Measurements from ENCODE around the gene PIP4P1. TPM values are rescaled to one million over a fixed set of nuclear protein-coding genes. Genes with fewer than 3 reads are reported as not detected.
"Not testable (repeated sequence)": the region's sequence is repeated elsewhere in the genome, so short reads cannot be mapped to it uniquely, and the experiment has no call there.

The PIP4P1 gene
- total and polyA plus RNA-seq, 2 experiments from 2014 or later, result 20.9 to 26.4 TPM

DNA sequence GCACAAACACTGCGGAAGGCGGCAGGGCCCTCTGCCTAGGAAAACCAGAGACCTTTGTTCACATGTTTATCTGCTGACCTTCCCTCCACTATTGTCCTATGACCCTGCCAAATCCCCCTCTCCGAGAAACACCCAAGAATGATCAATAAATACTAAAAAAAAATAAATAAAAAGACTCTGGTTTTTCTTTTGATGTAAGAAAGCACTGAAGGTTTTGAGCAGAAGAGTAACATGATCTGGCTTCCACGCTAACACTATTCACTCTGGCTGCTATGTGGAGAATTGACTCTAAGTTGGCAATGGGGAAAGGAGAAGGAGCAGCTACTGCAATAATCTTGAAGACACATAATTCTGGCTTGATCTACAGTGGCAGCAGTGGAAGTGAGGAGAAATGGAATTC lies 17.6 kb downstream of the PIP4P1 start:
- not testable (repeated sequence) for H3K27ac Mint-ChIP-seq; H3K79me2 ChIP-seq (replicated peaks; ENCODE audit: insufficient read depth); H3K36me3 Mint-ChIP-seq (ENCODE audit: low read depth); H3K9me3 Mint-ChIP-seq; H3K4me1 Mint-ChIP-seq; H3K4me3 ChIP-seq; H4K20me1 ChIP-seq (replicated peaks; ENCODE audit: insufficient read depth); H3K4me3 Mint-ChIP-seq; H3K27me3 ChIP-seq (ENCODE audit: insufficient read depth); H3K27ac ChIP-seq (ENCODE audit: low read depth); ATAC-seq; DNase-seq (ENCODE audit: low spot score); H2AFZ ChIP-seq; H3K4me1 ChIP-seq (ENCODE audit: insufficient read depth); H3K27me3 Mint-ChIP-seq (ENCODE audit: insufficient read depth, low read depth, poor library complexity); H3K4me2 ChIP-seq; H3F3A ChIP-seq (replicated peaks; ENCODE audit: low read depth)
- Histone ChIP-seq H3K9me2 (ENCODE audit: insufficient read depth) (0 out of 2 replicates have a peak, but pooled peaks cover 11% of the 10 kb centered on the region), H3K36me3 (ENCODE audit: insufficient read depth) (peaks cover 29% of the 10 kb centered on the region)

DNA sequence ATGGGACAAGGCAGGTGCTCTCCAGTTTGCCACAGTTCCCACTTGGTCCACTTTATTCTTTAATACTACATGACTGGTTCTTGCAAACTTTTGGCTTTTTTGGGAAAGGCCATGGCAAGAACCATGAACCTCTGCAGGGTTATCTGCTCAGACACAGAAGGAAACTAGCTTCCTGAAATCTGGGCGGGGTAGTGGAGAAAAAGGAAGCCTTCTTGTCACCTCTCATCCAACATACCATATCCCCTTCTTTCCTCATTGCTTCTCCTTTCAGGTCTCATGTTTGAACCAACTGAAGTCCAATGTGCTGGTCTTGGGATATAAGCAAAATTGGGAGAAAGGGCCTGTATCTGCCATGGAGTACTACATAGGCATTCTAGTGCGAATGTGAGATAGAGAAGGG lies 19.8 kb downstream of the PIP4P1 start:
- no peak overlapping the region for H3K4me2 ChIP-seq
- Mint-ChIP-seq H3K27ac (no peak overlapping the region), H3K9me3 (peaks cover 4% of the 10 kb centered on the region; the same call in 2 of the 3 replicates), H3K36me3 (ENCODE audit: low read depth) (peaks cover 7% of the 10 kb centered on the region; the same call in 2 of the 3 replicates), H3K4me1 (0 out of 3 replicates have a peak, but pooled peaks cover 3% of the 10 kb centered on the region), H3K4me3 (no peak overlapping the region), H3K27me3 (ENCODE audit: insufficient read depth, low read depth, poor library complexity) (peaks cover 5% of the 10 kb centered on the region)
- H3K27me3 ChIP-seq (ENCODE audit: insufficient read depth), result peaks cover 3% of the 10 kb centered on the region; the same call in 1 of the 2 replicates
- no peaks in the 10 kb centered on the region for H3K4me1 ChIP-seq (ENCODE audit: insufficient read depth)
- no peak overlapping the region for H2AFZ ChIP-seq
- no peak overlapping the region for H3K27ac ChIP-seq (ENCODE audit: low read depth)
- H3K9me2 ChIP-seq (ENCODE audit: insufficient read depth), result 0 out of 2 replicates have a peak, but pooled peaks cover 9% of the 10 kb centered on the region
- H4K20me1 ChIP-seq (replicated peaks; ENCODE audit: insufficient read depth), result no peaks in the 10 kb centered on the region
- peaks cover 7% of the 10 kb centered on the region for H3K36me3 ChIP-seq (ENCODE audit: insufficient read depth)
- no peaks in the 10 kb centered on the region for H3K79me2 ChIP-seq (replicated peaks; ENCODE audit: insufficient read depth)
- no peak for DNase-seq (ENCODE audit: low spot score)
- no peaks in the 10 kb centered on the region for H3F3A ChIP-seq (replicated peaks; ENCODE audit: low read depth)
- ATAC-seq, result no peak
- no peak overlapping the region for H3K4me3 ChIP-seq
- TF ChIP-seq ZNF114 (CRISPR knock-in tag; IDR thresholded peaks at IDR 0.05), result no peak
- no peak for TF ChIP-seq STAT1 (IDR thresholded peaks at IDR 0.05; ENCODE audit: unreplicated experiment)
- TF ChIP-seq EZH2 (IDR thresholded peaks at IDR 0.05; ENCODE audit: low read depth, unreplicated experiment), result no peak
- TF ChIP-seq ZNF331 (CRISPR knock-in tag; IDR thresholded peaks at IDR 0.05; ENCODE audit: low read depth), result no peak
- TF ChIP-seq, protein P1, sequence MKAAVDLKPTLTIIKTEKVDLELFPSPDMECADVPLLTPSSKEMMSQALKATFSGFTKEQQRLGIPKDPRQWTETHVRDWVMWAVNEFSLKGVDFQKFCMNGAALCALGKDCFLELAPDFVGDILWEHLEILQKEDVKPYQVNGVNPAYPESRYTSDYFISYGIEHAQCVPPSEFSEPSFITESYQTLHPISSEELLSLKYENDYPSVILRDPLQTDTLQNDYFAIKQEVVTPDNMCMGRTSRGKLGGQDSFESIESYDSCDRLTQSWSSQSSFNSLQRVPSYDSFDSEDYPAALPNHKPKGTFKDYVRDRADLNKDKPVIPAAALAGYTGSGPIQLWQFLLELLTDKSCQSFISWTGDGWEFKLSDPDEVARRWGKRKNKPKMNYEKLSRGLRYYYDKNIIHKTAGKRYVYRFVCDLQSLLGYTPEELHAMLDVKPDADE (IDR thresholded peaks at IDR 0.05), result no peak
- TF ChIP-seq, protein P2, sequence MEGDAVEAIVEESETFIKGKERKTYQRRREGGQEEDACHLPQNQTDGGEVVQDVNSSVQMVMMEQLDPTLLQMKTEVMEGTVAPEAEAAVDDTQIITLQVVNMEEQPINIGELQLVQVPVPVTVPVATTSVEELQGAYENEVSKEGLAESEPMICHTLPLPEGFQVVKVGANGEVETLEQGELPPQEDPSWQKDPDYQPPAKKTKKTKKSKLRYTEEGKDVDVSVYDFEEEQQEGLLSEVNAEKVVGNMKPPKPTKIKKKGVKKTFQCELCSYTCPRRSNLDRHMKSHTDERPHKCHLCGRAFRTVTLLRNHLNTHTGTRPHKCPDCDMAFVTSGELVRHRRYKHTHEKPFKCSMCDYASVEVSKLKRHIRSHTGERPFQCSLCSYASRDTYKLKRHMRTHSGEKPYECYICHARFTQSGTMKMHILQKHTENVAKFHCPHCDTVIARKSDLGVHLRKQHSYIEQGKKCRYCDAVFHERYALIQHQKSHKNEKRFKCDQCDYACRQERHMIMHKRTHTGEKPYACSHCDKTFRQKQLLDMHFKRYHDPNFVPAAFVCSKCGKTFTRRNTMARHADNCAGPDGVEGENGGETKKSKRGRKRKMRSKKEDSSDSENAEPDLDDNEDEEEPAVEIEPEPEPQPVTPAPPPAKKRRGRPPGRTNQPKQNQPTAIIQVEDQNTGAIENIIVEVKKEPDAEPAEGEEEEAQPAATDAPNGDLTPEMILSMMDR (conservative IDR thresholded peaks at IDR 0.05; ENCODE audit: low read depth in 2 of 2), result no peak
- no peak for TF ChIP-seq POLR2AphosphoS5 (IDR thresholded peaks at IDR 0.05; ENCODE audit: low read depth)
- TF ChIP-seq EZH2phosphoT487 (IDR thresholded peaks at IDR 0.05; ENCODE audit: unreplicated experiment), result no peak
- no peak for TF ChIP-seq JUNB (IDR thresholded peaks at IDR 0.05; ENCODE audit: unreplicated experiment)
- no peak for TF ChIP-seq CREB1 (CRISPR knock-in tag; IDR thresholded peaks at IDR 0.05; ENCODE audit: low read depth)
- TF ChIP-seq, protein P3, sequence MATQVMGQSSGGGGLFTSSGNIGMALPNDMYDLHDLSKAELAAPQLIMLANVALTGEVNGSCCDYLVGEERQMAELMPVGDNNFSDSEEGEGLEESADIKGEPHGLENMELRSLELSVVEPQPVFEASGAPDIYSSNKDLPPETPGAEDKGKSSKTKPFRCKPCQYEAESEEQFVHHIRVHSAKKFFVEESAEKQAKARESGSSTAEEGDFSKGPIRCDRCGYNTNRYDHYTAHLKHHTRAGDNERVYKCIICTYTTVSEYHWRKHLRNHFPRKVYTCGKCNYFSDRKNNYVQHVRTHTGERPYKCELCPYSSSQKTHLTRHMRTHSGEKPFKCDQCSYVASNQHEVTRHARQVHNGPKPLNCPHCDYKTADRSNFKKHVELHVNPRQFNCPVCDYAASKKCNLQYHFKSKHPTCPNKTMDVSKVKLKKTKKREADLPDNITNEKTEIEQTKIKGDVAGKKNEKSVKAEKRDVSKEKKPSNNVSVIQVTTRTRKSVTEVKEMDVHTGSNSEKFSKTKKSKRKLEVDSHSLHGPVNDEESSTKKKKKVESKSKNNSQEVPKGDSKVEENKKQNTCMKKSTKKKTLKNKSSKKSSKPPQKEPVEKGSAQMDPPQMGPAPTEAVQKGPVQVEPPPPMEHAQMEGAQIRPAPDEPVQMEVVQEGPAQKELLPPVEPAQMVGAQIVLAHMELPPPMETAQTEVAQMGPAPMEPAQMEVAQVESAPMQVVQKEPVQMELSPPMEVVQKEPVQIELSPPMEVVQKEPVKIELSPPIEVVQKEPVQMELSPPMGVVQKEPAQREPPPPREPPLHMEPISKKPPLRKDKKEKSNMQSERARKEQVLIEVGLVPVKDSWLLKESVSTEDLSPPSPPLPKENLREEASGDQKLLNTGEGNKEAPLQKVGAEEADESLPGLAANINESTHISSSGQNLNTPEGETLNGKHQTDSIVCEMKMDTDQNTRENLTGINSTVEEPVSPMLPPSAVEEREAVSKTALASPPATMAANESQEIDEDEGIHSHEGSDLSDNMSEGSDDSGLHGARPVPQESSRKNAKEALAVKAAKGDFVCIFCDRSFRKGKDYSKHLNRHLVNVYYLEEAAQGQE (IDR thresholded peaks at IDR 0.05; ENCODE audit: unreplicated experiment), result no peak

All from GM23338 (cell line).